K562 (cell line): ENCODE data around the gene VPS37D. TPM values are rescaled to one million over a fixed set of nuclear protein-coding genes. Genes with fewer than 3 reads are reported as not detected.

Source experiments
- CBX2 ChIP-seq: fragments of 200-600 bp; sonication (generic); IDR thresholded peaks from one replicate; pipeline ENCODE4 v1.6.1; 2012; ENCODE audit warnings: mild to moderate bottlenecking, low read length, inconsistent platforms; ENCODE audit not compliant: insufficient read depth, poor library complexity, severe bottlenecking
- FOXK2 ChIP-seq, 2 experiments: fragments of 450-650 bp; IDR thresholded peaks in 1 of 2; conservative IDR thresholded peaks in 1 of 2; 2 replicates each; pipeline ENCODE4 v1.6.1; 2016; ENCODE audit warnings: low read depth in 2 of 2, mild to moderate bottlenecking in 1 of 2
- HBP1 ChIP-seq: fragments of 450-650 bp; formaldehyde crosslinking; IDR thresholded peaks from 2 replicates; pipeline ENCODE4 v1.4.0; 2022; ENCODE audit warnings: missing genetic modification characterization
- HIVEP1 ChIP-seq: fragments of 250-450 bp; sonication (Bioruptor Pico); IDR thresholded peaks from 2 replicates; pipeline ENCODE4 v1.4.0; 2020; ENCODE audit warnings: mild to moderate bottlenecking
- HMGXB4 ChIP-seq: sonication (generic); formaldehyde crosslinking; IDR thresholded peaks from 2 replicates; pipeline ENCODE4 v1.8.1; 2023; ENCODE audit warnings: mild to moderate bottlenecking, missing genetic modification reagents
- MTA3 ChIP-seq: fragments of 450-650 bp; formaldehyde crosslinking; IDR thresholded peaks from 2 replicates; pipeline ENCODE4 v1.6.1; 2017; ENCODE audit warnings: mild to moderate bottlenecking, borderline replicate concordance
- REST ChIP-seq, 2 experiments: fragments of 450-650 bp; formaldehyde crosslinking in 1 of 2; IDR thresholded peaks; 2 replicates each; pipeline versions ENCODE4 v1.4.0 to v1.6.1; 2014 to 2020; ENCODE audit warnings: mild to moderate bottlenecking in 2 of 2, borderline replicate concordance in 1 of 2, low read depth in 1 of 2
- TBL1XR1 ChIP-seq, 2 experiments: IDR thresholded peaks; 2 replicates each; pipeline ENCODE4 v1.6.1; 2012; ENCODE audit warnings: improper control_type of control experiment in 2 of 2, low read length in 2 of 2, mild to moderate bottlenecking in 1 of 2
- VEZF1 ChIP-seq: fragments of 200-800 bp; sonication (Bioruptor generic); IDR thresholded peaks from 2 replicates; pipeline ENCODE4 v1.6.1; 2017; ENCODE audit warnings: missing genetic modification characterization, missing compliant biosample characterization
- XRCC5 ChIP-seq: fragments of 200-400 bp; formaldehyde crosslinking; IDR thresholded peaks from 2 replicates; pipeline ENCODE4 v1.6.1; 2017; ENCODE audit warnings: low read depth, mild to moderate bottlenecking, low read length
- ZNF282 ChIP-seq: sonication (generic); formaldehyde crosslinking; IDR thresholded peaks from 2 replicates; pipeline ENCODE4 v1.8.1; 2023; ENCODE audit warnings: missing genetic modification reagents
- polyA plus RNA-seq, 8 experiments: library from polyadenylated mRNA; depleted of rRNA in 4 of 8; stranded (reverse) in 5 of 8; unstranded in 3 of 8; fragments of >200 nt; fragmentation: Nextera tagmentation in 2 of 8; fragmentation: Illumina TruSeq in 1 of 8; extraction: Ambion mirVana in 2 of 8; extraction: Trizol in 1 of 8; gene quantifications; 2 replicates each; pipeline versions ENCODE4 v1.2.1 to v1.2.3, GENCODE V29; 2011 to 2014; ENCODE audit warnings: inconsistent platforms in 1 of 8, missing spikeins in 1 of 8
- total RNA-seq, 7 experiments: library from RNA; depleted of rRNA in 6 of 7; stranded (reverse); fragments of >200 nt in 6 of 7; fragmentation: Illumina TruSeq in 2 of 7; extraction: Trizol in 2 of 7; gene quantifications; 2 replicates each; pipeline versions ENCODE4 v1.2.1 to v1.2.3, GENCODE V29; 2011 to 2021; ENCODE audit warnings: low replicate concordance in 1 of 7

The VPS37D gene
- total and polyA plus RNA-seq, 9 of the 15 experiments (the other 6 are each of a cell fraction or from before 2014, with no cell fraction given), result 0.25 to 2.3 (median 1.0) TPM; not detected in 3

GRCh38 chr7:73701357-73701995, 33.8 kb downstream of the VPS37D start (continued):
- no peak for TF ChIP-seq HMGXB4 (CRISPR knock-in tag)
- peak; percentile 59; the same call in 1 of the 2 replicates for TF ChIP-seq REST (IDR thresholded peaks at IDR 0.05; ENCODE audit: borderline replicate concordance)
- no peak for TF ChIP-seq REST (CRISPR knock-in tag; IDR thresholded peaks at IDR 0.05; ENCODE audit: low read depth)
- TF ChIP-seq XRCC5, result peak; percentile 78; the same call in 1 of the 2 replicates
- TF ChIP-seq TBL1XR1 (IDR thresholded peaks at IDR 0.05; ENCODE audit: low read length in 2 of 2), result no peak
- no peak for TF ChIP-seq HIVEP1 (CRISPR knock-in tag)
- no peak for TF ChIP-seq CBX2
- TF ChIP-seq HBP1 (CRISPR knock-in tag), result no peak
- no peak for TF ChIP-seq ZNF282 (CRISPR knock-in tag)
- TF ChIP-seq MTA3, result no peak
- peak in 1 of 2 experiments; percentile 37; a peak in 1 of 4 replicates for TF ChIP-seq FOXK2 (conservative IDR thresholded peaks at IDR 0.05 in 1 of 2, IDR thresholded peaks at IDR 0.05 in 1 of 2; ENCODE audit: low read depth in 2 of 2)
- TF ChIP-seq VEZF1 (CRISPR knock-in tag), result peak; percentile 35; the same call in 1 of the 2 replicates
